Esophagus muscularis mucosa (tissue), 4 donors: ENCODE data around the gene TTC32.

Experiments
- EP300 ChIP-seq: sonication (generic); formaldehyde crosslinking; IDR thresholded peaks from one replicate; pipeline ENCODE4 v1.6.1; 2017; ENCODE audit warnings: antibody characterized with exemption
- POLR2A ChIP-seq: fragments of 450-650 bp; IDR thresholded peaks from one replicate; pipeline ENCODE4 v1.6.1; 2017; ENCODE audit warnings: antibody characterized with exemption, moderate library complexity, mild to moderate bottlenecking, low read depth
- POLR2AphosphoS5 ChIP-seq, 2 donors: sonication (generic); formaldehyde crosslinking; IDR thresholded peaks; one replicate each; pipeline ENCODE4 v1.6.1; 2017; ENCODE audit warnings: antibody characterized with exemption in 2 of 2
- TF ChIP-seq, protein P1 (sequence below), 3 experiments: fragments of 200-600 bp in 2 of 3; fragments of 450-650 bp in 1 of 3; sonication (generic) in 2 of 3; IDR thresholded peaks; one replicate each; pipeline ENCODE4 v1.5.1; 2017 to 2019; ENCODE audit warnings: antibody characterized with exemption in 3 of 3, mild to moderate bottlenecking in 2 of 3, moderate library complexity in 1 of 3

DNA sequence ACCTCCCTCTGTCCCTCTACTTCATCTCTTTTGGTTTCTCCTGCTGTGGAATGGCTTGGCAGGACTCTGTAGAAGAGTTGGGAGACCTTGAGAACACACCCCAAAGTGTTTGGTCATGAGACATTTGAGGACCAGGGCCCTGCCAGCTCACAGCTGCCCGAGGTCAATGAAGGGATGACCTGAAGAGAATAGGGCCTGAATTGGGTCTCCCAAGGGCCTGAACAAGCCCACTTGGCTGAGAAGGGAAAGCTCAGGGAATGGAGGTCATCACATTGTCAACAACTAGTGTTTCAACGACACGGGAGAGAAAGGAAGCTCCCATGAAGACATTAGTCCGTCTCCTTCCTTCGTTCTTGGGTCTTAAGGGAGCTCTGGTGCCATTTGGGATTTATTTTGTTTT is 52.8 kb downstream of the TTC32 start:
- TF ChIP-seq, protein P1, sequence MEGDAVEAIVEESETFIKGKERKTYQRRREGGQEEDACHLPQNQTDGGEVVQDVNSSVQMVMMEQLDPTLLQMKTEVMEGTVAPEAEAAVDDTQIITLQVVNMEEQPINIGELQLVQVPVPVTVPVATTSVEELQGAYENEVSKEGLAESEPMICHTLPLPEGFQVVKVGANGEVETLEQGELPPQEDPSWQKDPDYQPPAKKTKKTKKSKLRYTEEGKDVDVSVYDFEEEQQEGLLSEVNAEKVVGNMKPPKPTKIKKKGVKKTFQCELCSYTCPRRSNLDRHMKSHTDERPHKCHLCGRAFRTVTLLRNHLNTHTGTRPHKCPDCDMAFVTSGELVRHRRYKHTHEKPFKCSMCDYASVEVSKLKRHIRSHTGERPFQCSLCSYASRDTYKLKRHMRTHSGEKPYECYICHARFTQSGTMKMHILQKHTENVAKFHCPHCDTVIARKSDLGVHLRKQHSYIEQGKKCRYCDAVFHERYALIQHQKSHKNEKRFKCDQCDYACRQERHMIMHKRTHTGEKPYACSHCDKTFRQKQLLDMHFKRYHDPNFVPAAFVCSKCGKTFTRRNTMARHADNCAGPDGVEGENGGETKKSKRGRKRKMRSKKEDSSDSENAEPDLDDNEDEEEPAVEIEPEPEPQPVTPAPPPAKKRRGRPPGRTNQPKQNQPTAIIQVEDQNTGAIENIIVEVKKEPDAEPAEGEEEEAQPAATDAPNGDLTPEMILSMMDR (IDR thresholded peaks at IDR 0.05) = no peak
- no peak for TF ChIP-seq POLR2A
- no peak for TF ChIP-seq POLR2AphosphoS5 (IDR thresholded peaks at IDR 0.05)
- no peak for TF ChIP-seq EP300
